Prostate gland (tissue), 2 donors: ENCODE measurements around the gene RASIP1.

Experiments used
- POLR2A ChIP-seq: fragments of 450-650 bp; IDR thresholded peaks from one replicate; pipeline ENCODE4 v1.6.1; 2016; ENCODE audit warnings: antibody characterized with exemption, mild to moderate bottlenecking
- TF ChIP-seq, protein P1 (sequence below), 4 experiments: fragments of 200-600 bp in 2 of 4; fragments of 450-650 bp in 2 of 4; sonication (generic) in 2 of 4; IDR thresholded peaks; 1 replicate in 3 of 4; 2 replicates in 1 of 4; pipeline ENCODE4 v1.5.1; 2016 to 2019; ENCODE audit warnings: antibody characterized with exemption in 4 of 4, mild to moderate bottlenecking in 2 of 4, moderate library complexity in 2 of 4

DNA sequence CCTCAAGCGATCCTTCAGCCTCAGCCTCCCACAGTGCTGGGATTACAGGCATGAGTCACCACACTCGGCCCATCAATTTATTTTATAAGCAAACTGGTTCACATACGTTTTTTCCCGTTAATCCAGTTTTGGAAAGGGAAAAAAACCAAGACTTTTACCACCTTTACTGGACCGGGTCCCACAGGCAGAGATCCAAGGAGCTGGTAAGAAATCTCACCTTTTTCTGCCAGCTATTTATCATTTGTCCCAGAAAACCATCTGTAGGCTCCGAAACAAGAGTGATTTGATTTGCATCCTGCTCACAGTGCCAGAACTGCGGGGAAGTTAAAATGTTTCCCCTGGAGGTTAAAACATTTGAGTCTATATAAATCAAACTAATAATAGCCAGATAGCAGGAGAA lies 51.0 kb downstream of the RASIP1 start:
- TF ChIP-seq, protein P1, sequence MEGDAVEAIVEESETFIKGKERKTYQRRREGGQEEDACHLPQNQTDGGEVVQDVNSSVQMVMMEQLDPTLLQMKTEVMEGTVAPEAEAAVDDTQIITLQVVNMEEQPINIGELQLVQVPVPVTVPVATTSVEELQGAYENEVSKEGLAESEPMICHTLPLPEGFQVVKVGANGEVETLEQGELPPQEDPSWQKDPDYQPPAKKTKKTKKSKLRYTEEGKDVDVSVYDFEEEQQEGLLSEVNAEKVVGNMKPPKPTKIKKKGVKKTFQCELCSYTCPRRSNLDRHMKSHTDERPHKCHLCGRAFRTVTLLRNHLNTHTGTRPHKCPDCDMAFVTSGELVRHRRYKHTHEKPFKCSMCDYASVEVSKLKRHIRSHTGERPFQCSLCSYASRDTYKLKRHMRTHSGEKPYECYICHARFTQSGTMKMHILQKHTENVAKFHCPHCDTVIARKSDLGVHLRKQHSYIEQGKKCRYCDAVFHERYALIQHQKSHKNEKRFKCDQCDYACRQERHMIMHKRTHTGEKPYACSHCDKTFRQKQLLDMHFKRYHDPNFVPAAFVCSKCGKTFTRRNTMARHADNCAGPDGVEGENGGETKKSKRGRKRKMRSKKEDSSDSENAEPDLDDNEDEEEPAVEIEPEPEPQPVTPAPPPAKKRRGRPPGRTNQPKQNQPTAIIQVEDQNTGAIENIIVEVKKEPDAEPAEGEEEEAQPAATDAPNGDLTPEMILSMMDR (IDR thresholded peaks at IDR 0.05): no peak
- no peak for TF ChIP-seq POLR2A
